ENCODE measurements around the gene SOX3. TPM values are rescaled to one million over a fixed set of nuclear protein-coding genes. Genes with fewer than 3 reads are reported as not detected.

Gene SOX3
- total and polyA plus RNA-seq, 2 donors (not counting 3 experiments of a cell fraction or from before 2014, with no cell fraction given) = not detected

GRCh38 chrX:140505421-140506337, 810 bp upstream of the SOX3 start:
- no TSS peak for BruUV-seq (replicated peaks)
- H3K27ac ChIP-seq (ENCODE audit: insufficient read depth, low read depth, low read length) = no peak overlapping the region
- H3K9ac ChIP-seq (replicated peaks; ENCODE audit: extremely low read depth, insufficient read depth, low read length) = no peak overlapping the region
- no peak for DNase-seq (ENCODE audit: low read depth, low spot score)
- TF ChIP-seq POLR2AphosphoS5 (IDR thresholded peaks at IDR 0.05; ENCODE audit: insufficient read depth, low read depth, low read length) (no peak), JUN (IDR thresholded peaks at IDR 0.05; ENCODE audit: borderline replicate concordance, insufficient read depth, insufficient read length, low read depth) (no peak), CTCF (IDR thresholded peaks at IDR 0.05; ENCODE audit: extremely low read depth in 1 of 2, insufficient read depth in 1 of 2, low read depth in 1 of 2, low read length in 2 of 2) (no peak), FOS (IDR thresholded peaks at IDR 0.05; ENCODE audit: borderline replicate concordance, insufficient read depth, low read length) (no peak), GATA2 (IDR thresholded peaks at IDR 0.05; ENCODE audit: insufficient read depth, insufficient read length, low read depth, low read length) (no peak), POLR2A (IDR thresholded peaks at IDR 0.05; ENCODE audit: low read depth, low read length) (no peak), MYC (IDR thresholded peaks at IDR 0.05; ENCODE audit: low read depth, low read length) (no peak), EZH2 (IDR thresholded peaks at IDR 0.05; ENCODE audit: borderline replicate concordance, low read depth, low read length, severe bottlenecking) (no peak), MAX (IDR thresholded peaks at IDR 0.05; ENCODE audit: insufficient read depth, insufficient read length) (no peak)
- no peak for FAIRE-seq
- no peaks in the 10 kb centered on the region for H4K20me1 ChIP-seq (replicated peaks; ENCODE audit: control insufficient read depth, extremely low read depth, insufficient read depth, low read length)
- H3K27me3 ChIP-seq (ENCODE audit: control insufficient read depth in 2 of 2, insufficient read depth in 2 of 2, low read length in 2 of 2) = peaks cover 53 to 68% of the 10 kb centered on the region in 2 experiments
- ChIA-PET CTCF (no interaction called here), POLR2A (no interaction called here)
- dilution Hi-C loops (cut with MboI; ENCODE audit: extremely low pct_ligation_motif_present, low sequenced_read_pairs) = no loop called here
- intact Hi-C loops (cut with micrococcal nuclease) = loop anchor here (10.0 kb wide), 1 partner anchor 451 kb away; no protein-coding TSS in a partner anchor
- no peaks in the 10 kb centered on the region for H3K79me2 ChIP-seq (ENCODE audit: control insufficient read depth, insufficient read depth, low read length)
- H3K4me3 ChIP-seq (replicated peaks in 1 of 3; ENCODE audit: insufficient read depth in 1 of 3, low read depth in 1 of 3, low read length in 3 of 3) = no peak overlapping the region
- no peak overlapping the region for H3K4me2 ChIP-seq (ENCODE audit: insufficient read depth, low read length)
- no peaks in the 10 kb centered on the region for H3K9me1 ChIP-seq (replicated peaks; ENCODE audit: control insufficient read depth, extremely low read depth, insufficient read depth, low read length)
- H3K4me1 ChIP-seq (ENCODE audit: control insufficient read depth, extremely low read depth, insufficient read depth, low read length) = no peaks in the 10 kb centered on the region
- H3K9me3 ChIP-seq (replicated peaks; ENCODE audit: control insufficient read depth, insufficient read depth, low read length) = no peaks in the 10 kb centered on the region
- H2AFZ ChIP-seq (ENCODE audit: low read depth, low read length) = no peak overlapping the region
- no peaks in the 10 kb centered on the region for H3K36me3 ChIP-seq (ENCODE audit: control insufficient read depth in 2 of 2, extremely low read depth in 1 of 2, insufficient read depth in 2 of 2, low read length in 2 of 2)
